ENCODE results near the gene ABHD2.
"Not testable (repeated sequence)": the region's sequence is repeated elsewhere in the genome, so short reads cannot be mapped to it uniquely, and the experiment has no call there.

The ABHD2 gene

GRCh38 chr15:89120479-89121000, 32.3 kb downstream of the ABHD2 start:
- not testable (repeated sequence) for DNase-seq (ENCODE audit: low spot score)

DNA sequence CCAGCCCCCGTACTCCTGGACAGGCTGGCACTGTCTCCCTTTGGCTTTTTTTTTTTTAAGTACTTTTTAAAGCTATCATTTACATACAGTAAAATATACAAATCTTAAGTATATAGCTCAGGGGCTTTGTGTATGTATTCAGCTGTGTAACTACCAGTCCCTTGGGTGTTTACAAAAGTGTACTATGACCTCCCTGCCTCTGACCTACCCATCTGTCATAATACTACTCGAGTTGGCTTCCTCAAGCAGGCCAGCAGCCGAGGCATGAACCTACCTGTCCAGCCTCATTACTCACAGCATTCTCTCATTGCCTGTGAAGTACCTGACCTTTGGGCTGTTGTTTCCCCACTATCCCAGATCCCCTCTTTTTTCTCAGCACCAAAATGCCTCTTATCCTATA, 33.2 kb downstream of the ABHD2 start:
- no peak for DNase-seq (ENCODE audit: low spot score)

DNA sequence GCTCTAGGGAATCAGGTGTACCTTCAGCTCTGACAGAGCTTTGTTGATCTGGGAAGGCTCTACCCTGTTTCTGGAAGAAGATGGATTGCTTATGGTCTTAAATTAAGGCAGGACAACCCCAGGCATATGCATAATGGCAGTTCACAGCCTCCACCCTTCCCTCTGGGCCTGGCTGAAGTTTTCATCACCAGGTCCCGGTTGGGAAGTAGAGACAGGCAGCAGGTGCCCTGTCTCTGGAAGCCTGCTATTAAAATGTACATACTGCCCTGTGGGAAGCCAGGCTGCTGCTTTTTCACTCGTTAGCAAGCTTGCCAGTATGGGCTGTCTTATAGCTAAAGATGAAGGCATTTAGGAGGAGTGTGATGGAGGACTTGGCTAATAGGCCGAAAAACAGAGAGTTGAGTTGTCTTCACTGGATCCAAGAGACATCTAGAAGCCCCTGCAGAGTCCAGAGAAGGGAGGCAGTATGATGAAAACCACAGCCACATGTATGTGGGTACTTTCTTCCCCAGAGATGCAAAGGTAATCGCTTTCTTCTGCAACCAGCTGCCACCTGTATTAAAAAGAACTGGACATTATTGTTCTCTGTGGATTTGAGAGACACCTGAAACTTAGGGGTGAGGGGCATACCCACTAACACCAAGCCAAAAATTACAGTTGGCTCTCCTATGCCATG, 34.4 kb downstream of the ABHD2 start:
- no peak for DNase-seq (ENCODE audit: low spot score)

DNA sequence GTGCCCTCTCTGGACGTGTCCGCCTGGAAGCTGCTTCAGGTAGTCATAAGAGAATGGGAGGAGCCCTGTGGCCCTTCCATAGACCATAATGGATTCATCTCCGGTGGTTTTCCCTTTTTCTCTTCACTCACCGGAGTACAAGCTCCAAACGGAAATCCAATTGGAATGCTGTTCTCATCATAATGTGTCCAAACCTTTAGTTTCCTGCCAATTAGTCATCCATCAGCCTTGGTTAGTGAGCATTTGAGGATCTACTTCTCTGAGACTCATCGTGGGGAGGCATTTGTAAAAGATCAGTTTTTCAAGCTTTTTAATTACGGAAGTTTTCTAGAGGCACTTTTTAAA, 34.9 kb downstream of the ABHD2 start:
- no peak for DNase-seq (ENCODE audit: low spot score)

DNA sequence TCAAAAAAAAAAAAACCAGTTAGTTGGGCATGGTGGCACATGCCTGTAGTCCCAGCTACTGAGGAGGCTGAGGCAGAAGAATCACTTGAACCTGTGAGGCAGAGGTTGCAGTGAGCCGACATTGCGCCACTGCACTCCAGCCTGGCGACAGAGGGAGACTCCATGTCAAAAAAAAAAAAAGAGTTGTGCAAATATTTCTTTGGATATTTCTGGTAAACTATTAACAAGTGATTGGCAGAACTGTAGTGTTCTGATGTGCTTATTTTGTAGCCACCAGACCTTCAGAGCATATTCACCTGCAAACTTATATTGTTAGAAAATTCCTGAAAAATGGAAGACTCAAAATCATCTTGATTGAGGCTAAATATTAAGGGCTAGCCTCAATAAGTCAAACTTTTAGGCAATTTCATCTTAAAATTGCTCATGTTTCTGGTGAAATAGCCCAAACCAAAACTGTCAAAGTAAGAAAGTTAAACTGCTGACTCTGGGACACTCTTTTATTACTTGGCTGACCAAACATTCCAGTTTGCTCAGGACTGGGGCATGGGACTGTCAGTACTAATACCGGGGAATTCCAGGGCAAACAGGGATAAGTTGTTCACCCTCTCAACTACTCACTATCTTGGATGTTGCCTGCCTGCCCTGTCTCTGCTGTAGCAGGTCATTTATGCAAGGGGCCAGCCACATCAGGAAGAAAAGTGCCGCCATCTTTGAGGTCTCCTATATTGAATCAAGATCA, 37.0 kb downstream of the ABHD2 start:
- DNase-seq (ENCODE audit: low spot score) = no peak

GRCh38 chr15:89126009-89126408, 37.8 kb downstream of the ABHD2 start:
- no peak for DNase-seq (ENCODE audit: low spot score)

- no peak for DNase-seq (ENCODE audit: low spot score)
Observed at GRCh38 chr15:89127054-89127702, 38.9 kb downstream of the ABHD2 start.

GRCh38 chr15:89128320-89129122, 40.3 kb downstream of the ABHD2 start:
- no peak for DNase-seq (ENCODE audit: low spot score)

DNA sequence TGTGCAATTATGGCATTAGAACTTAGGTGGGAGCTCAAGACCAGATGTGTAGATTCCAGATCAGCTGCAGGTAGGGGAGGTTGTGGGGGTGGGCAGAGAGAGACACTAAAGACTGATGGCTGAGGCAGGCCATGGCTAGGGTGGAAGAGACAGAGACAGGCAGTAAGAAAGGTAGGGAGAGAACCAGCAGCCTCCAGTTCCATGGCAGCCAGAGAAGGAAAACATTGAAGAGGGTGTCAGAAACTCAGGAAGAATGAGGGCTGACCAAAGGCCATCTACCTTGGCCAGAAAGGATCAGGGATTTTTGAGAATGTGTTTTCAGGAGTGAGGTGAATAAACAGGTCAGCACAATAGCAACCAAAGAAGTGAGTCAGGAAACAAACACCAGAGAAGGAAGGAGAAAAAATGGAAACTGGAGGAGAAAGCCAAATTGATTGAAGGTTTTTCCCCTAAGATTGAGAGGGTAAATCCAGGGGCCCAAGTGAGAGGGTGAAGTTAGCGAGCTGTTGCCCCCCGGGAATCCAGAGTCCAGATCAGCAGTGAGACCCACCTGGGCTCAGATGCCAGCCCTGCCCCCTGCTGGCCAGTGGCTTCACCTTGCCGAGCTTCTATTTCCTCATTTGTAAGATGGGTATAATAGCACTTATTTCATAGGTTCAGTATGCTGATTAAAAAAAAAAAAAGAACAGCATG, 41.0 kb downstream of the ABHD2 start:
- DNase-seq (ENCODE audit: low spot score) = no peak

- DNase-seq (ENCODE audit: low spot score) = no peak
Observed at GRCh38 chr15:89129816-89130134, 41.5 kb downstream of the ABHD2 start.

GRCh38 chr15:89130201-89130600, 41.9 kb downstream of the ABHD2 start:
- DNase-seq (ENCODE audit: low spot score) = no peak

DNA sequence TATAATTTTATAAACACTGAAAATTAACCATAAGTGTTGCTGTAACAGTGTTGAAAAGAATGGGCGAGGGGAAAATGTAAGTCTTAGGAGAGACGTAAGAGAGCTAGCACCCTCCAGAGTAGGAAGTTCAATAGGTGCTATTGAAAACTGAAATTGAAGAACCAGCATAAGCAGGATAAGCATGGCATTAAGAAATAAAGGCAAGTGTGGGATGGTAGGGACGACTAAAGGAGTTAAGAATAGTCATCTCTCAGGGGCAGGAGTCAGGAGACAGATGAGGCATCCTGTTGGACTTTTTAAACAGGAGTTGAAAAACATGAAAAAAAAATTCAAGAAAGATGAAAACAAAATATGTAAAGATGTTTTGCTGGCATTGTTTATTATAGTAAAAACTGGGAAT, 43.5 kb downstream of the ABHD2 start:
- no peak for DNase-seq (ENCODE audit: low spot score)

DNA sequence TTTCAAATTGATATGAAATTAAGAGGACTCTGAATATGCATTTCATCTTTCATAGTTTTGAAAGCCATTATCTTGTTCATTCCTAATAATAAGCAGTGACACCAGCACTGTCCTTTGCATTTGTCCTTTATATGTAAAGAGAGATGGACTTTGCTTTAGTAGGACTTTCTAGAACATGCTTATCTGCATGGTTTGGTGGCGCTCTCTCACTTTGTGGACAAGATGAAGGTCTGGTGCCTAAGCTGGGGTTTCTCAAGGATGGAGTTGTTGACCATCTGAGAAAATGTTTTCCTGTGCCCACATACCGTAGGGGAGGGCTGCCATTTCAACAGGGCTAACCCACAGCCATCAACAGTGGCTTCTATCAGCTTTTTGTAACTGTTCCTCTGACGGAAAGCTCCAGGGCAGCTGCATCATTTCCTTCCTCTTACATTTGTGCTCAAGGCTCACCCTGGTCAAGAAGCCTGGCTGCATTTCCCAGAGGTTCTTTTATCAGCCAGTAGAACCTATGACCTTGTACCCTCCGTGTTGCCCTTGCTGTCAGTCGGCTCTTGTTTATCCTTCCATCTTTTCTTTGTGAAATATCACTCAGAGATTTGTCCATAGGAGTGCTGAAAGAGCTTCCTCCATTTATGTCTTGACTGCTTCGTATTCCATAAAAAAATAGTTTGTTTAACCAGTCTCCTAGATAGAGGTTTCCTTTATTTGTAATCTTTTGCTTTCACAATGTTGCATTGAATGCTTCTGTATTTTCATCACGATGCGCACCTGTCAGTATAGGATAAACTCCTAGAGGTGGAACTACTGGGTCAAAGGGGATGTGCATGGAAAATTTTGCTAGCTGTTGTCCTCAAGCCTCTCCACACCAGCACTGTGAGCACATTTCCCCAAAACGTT, 44.6 kb downstream of the ABHD2 start:
- peak; percentile 65 for DNase-seq (ENCODE audit: low spot score)

GRCh38 chr15:89135387-89136077, 47.3 kb downstream of the ABHD2 start:
- DNase-seq (ENCODE audit: low spot score) = not testable (repeated sequence)

DNA sequence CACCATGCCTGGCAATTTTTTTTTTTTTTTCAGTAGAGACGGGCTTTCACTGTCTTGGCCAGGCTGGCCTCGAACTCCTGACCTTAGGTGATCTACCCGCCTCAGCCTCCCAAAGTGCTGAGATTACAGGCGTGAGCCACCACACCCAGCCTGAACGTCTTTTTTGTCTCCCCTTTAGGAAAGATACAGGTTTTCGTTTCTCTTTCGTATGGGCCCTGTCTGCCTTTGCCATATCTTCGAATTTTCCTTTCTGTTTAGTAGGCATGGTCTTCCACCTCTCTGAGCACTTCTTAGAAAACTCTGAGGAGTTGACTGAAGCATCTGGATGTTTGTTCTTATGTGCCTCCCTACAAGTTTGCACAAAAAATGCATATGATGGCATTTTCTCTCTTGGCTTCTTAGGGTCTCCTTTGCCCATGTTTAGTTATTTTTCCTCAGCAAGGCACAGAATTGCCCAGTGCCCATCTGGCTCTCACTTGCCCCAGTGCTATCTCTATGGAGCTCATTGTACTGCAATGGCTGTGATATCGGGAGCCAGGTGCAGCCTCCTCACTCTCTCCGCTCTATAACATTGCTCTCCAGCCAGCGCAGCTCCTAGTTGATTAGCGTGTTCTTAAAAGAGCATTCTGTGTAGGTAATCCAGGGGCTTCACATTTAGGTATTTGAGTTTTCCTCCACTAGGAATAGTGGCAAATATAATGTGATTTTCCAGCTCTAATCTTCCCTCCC, 48.0 kb downstream of the ABHD2 start:
- DNase-seq (ENCODE audit: low spot score) = no peak

GRCh38 chr15:89136818-89137772, 48.8 kb downstream of the ABHD2 start:
- DNase-seq (ENCODE audit: low spot score) = no peak

DNA sequence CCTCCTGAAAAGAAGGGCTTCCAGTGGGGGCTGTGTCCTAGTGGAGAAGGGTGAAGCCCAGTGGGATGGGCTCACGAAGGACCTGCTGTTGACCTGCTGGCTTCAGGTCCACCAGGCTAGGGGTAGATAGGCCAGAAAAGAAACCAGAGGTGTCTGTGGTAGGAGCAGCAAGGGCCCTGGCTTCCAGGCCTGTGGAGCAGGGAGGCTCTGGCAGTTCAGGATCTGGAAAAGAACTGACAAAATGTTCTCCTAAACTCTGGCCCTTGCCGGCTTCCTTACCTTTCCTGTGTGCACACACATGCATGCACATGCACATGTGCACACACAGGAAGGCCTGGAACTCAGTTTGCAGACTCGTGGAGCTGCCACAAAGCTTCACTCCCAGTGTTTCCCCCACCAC, 49.7 kb downstream of the ABHD2 start:
- DNase-seq (ENCODE audit: low spot score) = no peak

GRCh38 chr15:89138999-89139612, 50.9 kb downstream of the ABHD2 start:
- DNase-seq (ENCODE audit: low spot score) = no peak

Measured in Ammon's horn (tissue), 1 donor.